LNCaP clone FGC (cell line): ENCODE results near the gene LRRN4.

Source experiments
- DNase-seq: peaks from one replicate; pipeline ENCODE4 v3.0.0-alpha.2; 2011; ENCODE audit warnings: low read depth
- H3K4me3 ChIP-seq: 2 replicates; pipeline ENCODE4 v1.5.1; 2011; ENCODE audit warnings: mild to moderate bottlenecking, low read depth, low read length, control low read depth
- TF ChIP-seq, protein P1 (sequence below): IDR thresholded peaks from 2 replicates; pipeline ENCODE4 v1.5.1; 2012; ENCODE audit warnings: mild to moderate bottlenecking; ENCODE audit not compliant: control insufficient read depth, insufficient read depth; ENCODE audit errors: extremely low read depth

LRRN4 gene

DNA sequence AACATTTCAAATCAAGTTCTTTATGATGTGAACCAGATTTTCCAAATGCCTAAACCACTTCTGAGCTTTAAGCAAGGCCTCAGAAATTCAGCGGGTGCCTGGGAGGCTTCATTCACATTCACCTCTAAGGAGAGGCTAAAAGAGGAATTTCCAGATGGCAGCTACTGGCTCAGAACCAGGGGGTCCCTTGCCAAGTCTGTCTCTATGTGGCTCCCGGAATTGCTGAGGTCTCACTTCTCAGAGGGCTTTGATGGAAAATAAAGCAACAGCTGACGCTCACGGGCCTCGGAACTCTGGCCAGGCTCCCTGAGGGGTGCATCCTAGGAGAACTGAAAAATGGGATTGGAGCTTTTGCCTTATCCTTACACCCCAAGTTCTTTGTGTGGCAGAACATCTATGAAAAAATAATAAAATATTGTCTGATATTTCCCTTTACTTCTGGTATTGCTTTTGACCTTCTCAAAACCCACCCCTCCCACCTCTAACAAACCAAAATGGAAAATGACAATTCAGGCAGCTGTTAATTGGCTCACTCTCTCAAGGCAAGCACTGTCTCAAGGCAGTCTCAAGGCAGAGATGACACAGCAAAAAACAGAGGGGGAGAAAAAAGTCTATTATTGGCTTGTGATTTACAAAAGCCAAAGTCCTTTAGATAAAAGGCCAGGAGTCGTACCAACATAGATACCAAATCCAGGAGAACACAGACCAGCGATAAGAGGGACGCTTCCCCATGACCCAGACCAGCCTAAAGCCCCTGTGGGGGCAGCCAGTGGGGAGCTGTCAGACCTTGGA lies 21.8 kb upstream of the LRRN4 start:
- no peak for DNase-seq
- H3K4me3 ChIP-seq: no peak overlapping the region
- TF ChIP-seq, protein P1, sequence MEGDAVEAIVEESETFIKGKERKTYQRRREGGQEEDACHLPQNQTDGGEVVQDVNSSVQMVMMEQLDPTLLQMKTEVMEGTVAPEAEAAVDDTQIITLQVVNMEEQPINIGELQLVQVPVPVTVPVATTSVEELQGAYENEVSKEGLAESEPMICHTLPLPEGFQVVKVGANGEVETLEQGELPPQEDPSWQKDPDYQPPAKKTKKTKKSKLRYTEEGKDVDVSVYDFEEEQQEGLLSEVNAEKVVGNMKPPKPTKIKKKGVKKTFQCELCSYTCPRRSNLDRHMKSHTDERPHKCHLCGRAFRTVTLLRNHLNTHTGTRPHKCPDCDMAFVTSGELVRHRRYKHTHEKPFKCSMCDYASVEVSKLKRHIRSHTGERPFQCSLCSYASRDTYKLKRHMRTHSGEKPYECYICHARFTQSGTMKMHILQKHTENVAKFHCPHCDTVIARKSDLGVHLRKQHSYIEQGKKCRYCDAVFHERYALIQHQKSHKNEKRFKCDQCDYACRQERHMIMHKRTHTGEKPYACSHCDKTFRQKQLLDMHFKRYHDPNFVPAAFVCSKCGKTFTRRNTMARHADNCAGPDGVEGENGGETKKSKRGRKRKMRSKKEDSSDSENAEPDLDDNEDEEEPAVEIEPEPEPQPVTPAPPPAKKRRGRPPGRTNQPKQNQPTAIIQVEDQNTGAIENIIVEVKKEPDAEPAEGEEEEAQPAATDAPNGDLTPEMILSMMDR: no peak

DNA sequence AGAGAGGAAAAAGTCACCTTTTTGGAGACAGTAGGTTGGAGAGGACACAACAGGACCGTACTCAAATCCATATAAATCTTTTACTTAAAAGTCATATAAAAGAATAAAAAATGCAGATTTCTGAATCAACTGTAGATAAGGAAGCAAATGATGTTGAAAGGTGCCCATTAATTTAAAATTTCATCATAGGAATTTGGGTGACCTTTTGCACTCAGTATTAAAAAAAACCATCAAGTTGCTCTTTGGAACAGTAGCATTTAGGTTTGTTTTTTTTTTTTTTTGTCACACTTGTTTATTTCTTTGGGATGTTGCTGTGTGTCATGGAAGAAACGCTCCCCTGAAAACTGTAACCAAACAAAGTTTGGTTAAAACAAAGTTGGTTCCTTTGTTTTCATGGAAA lies 20.9 kb upstream of the LRRN4 start:
- TF ChIP-seq, protein P1: no peak
- H3K4me3 ChIP-seq: no peak overlapping the region
- no peak for DNase-seq

- H3K4me3 ChIP-seq: no peak overlapping the region
- TF ChIP-seq, protein P1: peak; percentile 58
- peak; percentile 31 for DNase-seq
Measured at GRCh38 chr20:6074145-6074561, 20.3 kb upstream of the LRRN4 start.

- DNase-seq: no peak
- no peak overlapping the region for H3K4me3 ChIP-seq
- TF ChIP-seq, protein P1: no peak
Measured at GRCh38 chr20:6070829-6071695, 17.2 kb upstream of the LRRN4 start.

DNA sequence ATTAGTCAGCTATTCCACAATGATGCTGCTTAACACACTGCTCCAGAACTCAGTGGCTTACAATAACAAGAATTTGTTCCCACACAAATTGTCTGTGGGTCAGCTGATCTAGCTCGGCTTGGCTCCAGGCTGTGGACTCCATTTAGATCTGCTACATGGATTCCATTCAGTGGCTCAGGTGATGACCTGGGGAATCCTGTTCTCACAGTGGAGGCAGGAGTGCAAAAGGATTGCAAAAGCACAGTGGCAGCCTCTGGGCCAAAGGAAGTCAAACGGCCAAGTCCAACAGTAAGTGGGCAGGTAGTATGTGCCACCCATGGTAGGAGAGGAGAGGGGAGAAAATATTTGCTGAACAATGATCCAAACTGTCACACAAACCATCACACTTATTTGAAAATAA lies 15.8 kb upstream of the LRRN4 start:
- no peak overlapping the region for H3K4me3 ChIP-seq
- DNase-seq: no peak
- TF ChIP-seq, protein P1: no peak

DNA sequence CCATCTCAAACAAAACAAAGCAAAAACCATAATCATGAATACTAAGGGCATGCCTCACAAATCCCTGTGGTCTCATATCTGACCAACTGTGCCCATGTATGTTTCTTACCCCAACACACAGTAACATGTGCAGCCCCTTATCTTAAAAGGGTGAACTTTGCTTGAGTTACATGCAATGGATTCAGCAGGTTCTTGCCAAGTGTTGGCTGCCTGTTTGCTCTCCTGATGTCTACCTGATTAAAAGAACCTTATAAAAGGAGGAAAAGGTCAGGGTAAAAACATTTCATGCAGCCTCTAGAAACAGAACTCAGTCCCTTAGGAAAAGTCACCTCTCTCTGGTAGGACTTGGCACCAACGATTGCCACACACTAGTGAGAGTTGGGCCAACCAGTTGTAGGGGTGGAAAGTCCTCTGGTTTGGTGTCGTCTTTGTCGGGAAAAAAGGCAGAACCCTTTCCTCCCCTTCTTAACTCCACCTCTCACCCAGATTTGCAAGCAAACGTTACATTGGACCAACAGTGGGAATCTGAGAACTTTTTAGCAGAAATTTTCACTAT lies 14.0 kb upstream of the LRRN4 start:
- TF ChIP-seq, protein P1: no peak
- H3K4me3 ChIP-seq: no peak overlapping the region
- no peak for DNase-seq
